GM23338 (cell line): ENCODE data around the gene MYPOP. TPM values are rescaled to one million over a fixed set of nuclear protein-coding genes. Genes with fewer than 3 reads are reported as not detected.
A peak's percentile ranks its signal among the peaks of the same experiment; 100 is the strongest.

Experiments used
- ATAC-seq: fragments of 200-7000 bp; cut with Tn5 transposase; 3 replicates; pipeline ENCODE4 v1.9.1; 2020
- DNase-seq: peaks from one replicate; pipeline ENCODE4 v3.0.0-alpha.2; 2015; ENCODE audit warnings: low spot score
- H2AFZ ChIP-seq: fragments of 200-600 bp; sonication (generic); 2 replicates; pipeline ENCODE4 v1.8.0; 2016; ENCODE audit warnings: antibody characterized with exemption, mild to moderate bottlenecking, moderate library complexity
- H3F3A ChIP-seq: fragments of 200-600 bp; sonication (generic); replicated peaks from 2 replicates; pipeline ENCODE4 v1.8.0; 2017; ENCODE audit warnings: antibody characterized with exemption, mixed run types, low read depth
- H3K27ac ChIP-seq: fragments of 200-600 bp; sonication (generic); 2 replicates; pipeline ENCODE4 v1.6.1; 2016; ENCODE audit warnings: low read depth
- H3K27me3 ChIP-seq: fragments of 200-600 bp; sonication (generic); 2 replicates; pipeline ENCODE4 v1.8.0; 2016; ENCODE audit warnings: mild to moderate bottlenecking, mixed run types, moderate library complexity; ENCODE audit not compliant: insufficient read depth
- H3K36me3 ChIP-seq: fragments of 200-600 bp; sonication (generic); 2 replicates; pipeline ENCODE4 v1.8.0; 2016; ENCODE audit warnings: mild to moderate bottlenecking; ENCODE audit not compliant: insufficient read depth
- H3K4me1 ChIP-seq: fragments of 200-600 bp; sonication (generic); 2 replicates; pipeline ENCODE4 v1.8.0; 2016; ENCODE audit warnings: mild to moderate bottlenecking, moderate library complexity; ENCODE audit not compliant: insufficient read depth
- H3K4me2 ChIP-seq: fragments of 200-600 bp; sonication (generic); 2 replicates; pipeline ENCODE4 v1.7.1; 2017; ENCODE audit warnings: mixed run types
- H3K4me3 ChIP-seq: fragments of 200-600 bp; sonication (generic); 2 replicates; pipeline ENCODE4 v1.6.1; 2016; ENCODE audit warnings: mixed run types
- H3K79me2 ChIP-seq: fragments of 200-600 bp; sonication (generic); replicated peaks from 2 replicates; pipeline ENCODE4 v1.8.0; 2017; ENCODE audit warnings: mild to moderate bottlenecking; ENCODE audit not compliant: insufficient read depth
- H3K9me2 ChIP-seq: fragments of 200-600 bp; sonication (generic); 2 replicates; pipeline ENCODE4 v1.8.0; 2017; ENCODE audit not compliant: insufficient read depth
- H4K20me1 ChIP-seq: fragments of 200-600 bp; sonication (generic); replicated peaks from 2 replicates; pipeline ENCODE4 v1.8.0; 2017; ENCODE audit warnings: mild to moderate bottlenecking; ENCODE audit not compliant: insufficient read depth
- H3K27ac Mint-ChIP-seq: 2 replicates; pipeline ENCODE4 v1.8.0; 2020; ENCODE audit warnings: inconsistent platforms, mild to moderate bottlenecking, moderate library complexity, mixed read lengths
- H3K27me3 Mint-ChIP-seq: 3 replicates; pipeline ENCODE4 v1.8.0; 2022; ENCODE audit warnings: low read depth, mild to moderate bottlenecking, moderate library complexity, mixed read lengths, inconsistent platforms; ENCODE audit not compliant: insufficient read depth, poor library complexity
- H3K36me3 Mint-ChIP-seq: 3 replicates; pipeline ENCODE4 v1.8.0; 2021; ENCODE audit warnings: low read depth, mild to moderate bottlenecking, inconsistent platforms, moderate library complexity, mixed read lengths
- H3K4me1 Mint-ChIP-seq: 3 replicates; pipeline ENCODE4 v1.8.0; 2020; ENCODE audit warnings: mild to moderate bottlenecking, inconsistent platforms, mixed read lengths
- H3K4me3 Mint-ChIP-seq: 3 replicates; pipeline ENCODE4 v1.8.0; 2021; ENCODE audit warnings: moderate library complexity, mild to moderate bottlenecking, inconsistent platforms, mixed read lengths
- H3K9me3 Mint-ChIP-seq: 3 replicates; pipeline ENCODE4 v1.8.0; 2020; ENCODE audit warnings: moderate library complexity, mild to moderate bottlenecking, inconsistent platforms, mixed read lengths
- CTCF ChIP-seq, 2 experiments: fragments of 200-600 bp in 1 of 2; sonication (generic) in 1 of 2; conservative IDR thresholded peaks; 2 replicates each; pipeline versions ENCODE4 v1.5.1 to v1.6.1; 2016 to 2017; ENCODE audit warnings: antibody characterized with exemption in 2 of 2, low read depth in 2 of 2, mild to moderate bottlenecking in 2 of 2, moderate library complexity in 1 of 2
- ETS1 ChIP-seq: IDR thresholded peaks from 2 replicates; pipeline ENCODE4 v1.6.1; 2016; ENCODE audit warnings: antibody characterized with exemption
- EZH2 ChIP-seq: fragments of 200-600 bp; sonication (generic); IDR thresholded peaks from one replicate; pipeline ENCODE4 v1.8.0; 2017; ENCODE audit warnings: antibody characterized with exemption, mild to moderate bottlenecking, low read depth; ENCODE audit not compliant: unreplicated experiment
- JUNB ChIP-seq: IDR thresholded peaks from one replicate; pipeline ENCODE4 v1.6.1; 2016; ENCODE audit warnings: antibody characterized with exemption; ENCODE audit not compliant: unreplicated experiment
- NANOG ChIP-seq: IDR thresholded peaks from 2 replicates; pipeline ENCODE4 v1.6.1; 2016; ENCODE audit warnings: antibody characterized with exemption, borderline replicate concordance
- POLR2AphosphoS5 ChIP-seq: IDR thresholded peaks from 2 replicates; pipeline ENCODE4 v1.6.1; 2016; ENCODE audit warnings: antibody characterized with exemption, low read depth
- REST ChIP-seq: IDR thresholded peaks from one replicate; pipeline ENCODE4 v1.6.1; 2018; ENCODE audit warnings: antibody characterized with exemption; ENCODE audit not compliant: unreplicated experiment
- STAT1 ChIP-seq: IDR thresholded peaks from one replicate; pipeline ENCODE4 v1.6.1; 2016; ENCODE audit warnings: antibody characterized with exemption; ENCODE audit not compliant: unreplicated experiment
- ZNF114 ChIP-seq: fragments of 250-450 bp; sonication (Bioruptor Pico); IDR thresholded peaks from 2 replicates; pipeline ENCODE4 v1.5.0; 2020; ENCODE audit warnings: mild to moderate bottlenecking, moderate library complexity
- ZNF331 ChIP-seq: fragments of 250-450 bp; sonication (Bioruptor Pico); IDR thresholded peaks from 2 replicates; pipeline ENCODE4 v1.5.0; 2020; ENCODE audit warnings: low read depth, mild to moderate bottlenecking, moderate library complexity
- polyA plus RNA-seq: library from polyadenylated mRNA; unstranded; fragments of >200 nt; fragmentation: Nextera tagmentation; extraction: Ambion mirVana; gene quantifications from 2 replicates; pipeline ENCODE4 v1.2.1, GENCODE V29; 2016
- total RNA-seq: library from RNA; depleted of rRNA; stranded (reverse); fragments of >200 nt; shearing (Covaris generic); gene quantifications from 2 replicates; pipeline ENCODE4 v1.2.3, GENCODE V29; 2014

The MYPOP gene
- total and polyA plus RNA-seq, 2 experiments from 2014 or later: 3.0 to 6.9 TPM

GRCh38 chr19:45940515-45940805, 38.0 kb upstream of the MYPOP start:
- H3K79me2 ChIP-seq: no peaks in the 10 kb centered on the region
- H3K4me1 ChIP-seq: peaks cover 14% of the 10 kb centered on the region; the same call in 1 of the 2 replicates
- peak overlapping the region; percentile 45; the same call in 2 of the 3 replicates for H3K4me3 Mint-ChIP-seq
- H3K4me3 ChIP-seq: peak overlapping the region; percentile 46; the same call in 1 of the 2 replicates
- H3K27me3 ChIP-seq: no peaks in the 10 kb centered on the region
- H3K4me1 Mint-ChIP-seq: peaks cover 18% of the 10 kb centered on the region
- H3K27me3 Mint-ChIP-seq: peaks cover 7% of the 10 kb centered on the region
- no peaks in the 10 kb centered on the region for H4K20me1 ChIP-seq
- H3K4me2 ChIP-seq: peak overlapping the region; percentile 71; the same call in 1 of the 2 replicates
- H3K9me2 ChIP-seq: no peaks in the 10 kb centered on the region
- TF ChIP-seq CTCF (conservative IDR thresholded peaks at IDR 0.05; ENCODE audit: low read depth in 2 of 2): peak in 1 of 2 experiments; percentile 7; a peak in 1 of 4 replicates
- no peak for TF ChIP-seq REST
- H3K36me3 ChIP-seq: no peaks in the 10 kb centered on the region; the same call in 1 of the 2 replicates
- H3K9me3 Mint-ChIP-seq: no peaks in the 10 kb centered on the region; the same call in 2 of the 3 replicates
- H3K27ac Mint-ChIP-seq: no peak overlapping the region
- H3F3A ChIP-seq: 0 out of 2 replicates have a peak, but pooled peaks cover 7% of the 10 kb centered on the region
- H3K27ac ChIP-seq: no peak overlapping the region
- peaks cover 14% of the 10 kb centered on the region; the same call in 2 of the 3 replicates for H3K36me3 Mint-ChIP-seq
- H2AFZ ChIP-seq: no peak overlapping the region
- DNase-seq (no peak), ATAC-seq (peak; percentile 40; the same call in 2 of the 3 replicates)

- Histone ChIP-seq H3K36me3 (no peaks in the 10 kb centered on the region; the same call in 1 of the 2 replicates), H3K4me2 (peak overlapping the region; percentile 80), H3K79me2 (no peaks in the 10 kb centered on the region), H4K20me1 (no peaks in the 10 kb centered on the region), H3K9me2 (no peaks in the 10 kb centered on the region), H3K27ac (no peak overlapping the region), H3K4me3 (peak overlapping the region; percentile 49), H3K4me1 (peaks cover 14% of the 10 kb centered on the region; the same call in 1 of the 2 replicates), H2AFZ (peak overlapping the region; percentile 94; the same call in 1 of the 2 replicates), H3K27me3 (no peaks in the 10 kb centered on the region), H3F3A (0 out of 2 replicates have a peak, but pooled peaks cover 7% of the 10 kb centered on the region)
- Mint-ChIP-seq H3K9me3 (no peaks in the 10 kb centered on the region; the same call in 2 of the 3 replicates), H3K4me3 (peak overlapping the region; percentile 72; the same call in 2 of the 3 replicates), H3K4me1 (peaks cover 22% of the 10 kb centered on the region), H3K36me3 (peaks cover 14% of the 10 kb centered on the region; the same call in 2 of the 3 replicates), H3K27me3 (peaks cover 7% of the 10 kb centered on the region), H3K27ac (no peak overlapping the region; the same call in none of the 2 replicates)
- peak; percentile 45 for ATAC-seq
- peak; percentile 72 for DNase-seq
- TF ChIP-seq ZNF114 (CRISPR knock-in tag): no peak
- TF ChIP-seq CTCF (conservative IDR thresholded peaks at IDR 0.05; ENCODE audit: low read depth in 2 of 2): no peak
- no peak for TF ChIP-seq POLR2AphosphoS5
- no peak for TF ChIP-seq ETS1
- TF ChIP-seq EZH2: no peak
- TF ChIP-seq STAT1: no peak
- TF ChIP-seq NANOG: no peak
- no peak for TF ChIP-seq JUNB
- no peak for TF ChIP-seq ZNF331 (CRISPR knock-in tag)
Observed at GRCh38 chr19:45939792-45940514, 37.5 kb upstream of the MYPOP start.
